ENCODE data around the gene RTN4RL1. TPM values are rescaled to one million over a fixed set of nuclear protein-coding genes. Genes with fewer than 3 reads are reported as not detected.
A peak's percentile ranks its signal among the peaks of the same experiment; 100 is the strongest.

RTN4RL1 gene
- total RNA-seq, 2 experiments from 2014 or later, result 0.14 to 0.30 TPM

Small RNA genes lying within 50 kb of the gene (microRNA-seq; reads per million reads assigned to microRNA genes)
- 968 reads per million, percentile 83 among the genes with 10 or more reads in this experiment for gene MIR132 (ENCODE audit: borderline microRNAs expressed, borderline replicate concordance)
- 23.0 reads per million, percentile 38 among the genes with 10 or more reads in this experiment for gene MIR212 (ENCODE audit: borderline microRNAs expressed, borderline replicate concordance)

Other genes with a start within 250 kb of the RTN4RL1 start
- 10 to 100 TPM; 18.7 to 22.0 TPM for gene SMYD4, start 195.4 kb downstream of the RTN4RL1 start, total RNA-seq
- gene RPA1, start 195.3 kb downstream of the RTN4RL1 start, total RNA-seq, result 100 to 1,000 TPM; 177 to 188 TPM
- 10 to 100 TPM; 31.1 to 34.1 TPM for gene DPH1, start 4.8 kb upstream of the RTN4RL1 start, total RNA-seq
- gene OVCA2, start 16.7 kb upstream of the RTN4RL1 start, total RNA-seq, result 10 to 100 TPM; 22.7 to 24.7 TPM
- gene HIC1, start 29.8 kb upstream of the RTN4RL1 start, total RNA-seq, result 10 to 100 TPM; 14.8 TPM